GM08714 (cell line): Measurements from ENCODE around the gene SCN4A.
"Not testable (repeated sequence)": the region's sequence is repeated elsewhere in the genome, so short reads cannot be mapped to it uniquely, and the experiment has no call there.

ENCODE experiments used
- H3K4me3 ChIP-seq: fragments of 200-500 bp; sonication (Bioruptor generic); 2 replicates; pipeline ENCODE4 v1.5.1; 2014; ENCODE audit warnings: mild to moderate bottlenecking, low read length, inconsistent platforms

Gene SCN4A

GRCh38 chr17:63889026-63889848, 83.5 kb downstream of the SCN4A start:
- H3K4me3 ChIP-seq = not testable (repeated sequence)
